ENCODE measurements around the gene WDR90.
A peak's percentile ranks its signal among the peaks of the same experiment; 100 is the strongest.

WDR90 gene

GRCh38 chr16:630249-630814 is 18.8 kb upstream of the WDR90 start:
- H3K9me3 Mint-ChIP-seq = no peaks in the 10 kb centered on the region
- peaks cover 5% of the 10 kb centered on the region for H3K36me3 Mint-ChIP-seq
- H3K4me1 Mint-ChIP-seq = peaks cover 5% of the 10 kb centered on the region
- DNase-seq (ENCODE audit: low spot score in 2 of 2) = no peak
- no peak overlapping the region for H3K27ac Mint-ChIP-seq
- no peak overlapping the region for H3K4me3 Mint-ChIP-seq
- ATAC-seq (ENCODE audit: low read depth) = no peak
- peaks cover 3% of the 10 kb centered on the region for H3K27me3 Mint-ChIP-seq

- peaks cover 5% of the 10 kb centered on the region for H3K36me3 Mint-ChIP-seq
- H3K27ac Mint-ChIP-seq = no peak within 1 kb of the TSS
- no peak within 1 kb of the TSS for H3K4me3 Mint-ChIP-seq
- ATAC-seq (ENCODE audit: low read depth) (no peak), DNase-seq (ENCODE audit: low spot score in 2 of 2) (no peak)
- peaks cover 3% of the 10 kb centered on the region for H3K27me3 Mint-ChIP-seq
- no peaks in the 10 kb centered on the region for H3K9me3 Mint-ChIP-seq
- peaks cover 5% of the 10 kb centered on the region for H3K4me1 Mint-ChIP-seq
These were observed 18.3 kb upstream of the WDR90 start, which contains the start of gene WFIKKN1 for GRCh38 chr16:630815-631405. TSS of gene WFIKKN1 (plus strand) at chr16:630985. CDS start at chr16:631254, 269 bp downstream.

GRCh38 chr16:631808-632358 is 17.3 kb upstream of the WDR90 start:
- DNase-seq (ENCODE audit: low spot score in 2 of 2) (no peak), ATAC-seq (ENCODE audit: low read depth) (no peak)
- H3K27ac Mint-ChIP-seq = no peak overlapping the region
- H3K9me3 Mint-ChIP-seq = no peaks in the 10 kb centered on the region
- peaks cover 7% of the 10 kb centered on the region for H3K4me1 Mint-ChIP-seq
- no peak overlapping the region for H3K4me3 Mint-ChIP-seq
- peaks cover 3% of the 10 kb centered on the region for H3K27me3 Mint-ChIP-seq
- no peaks in the 10 kb centered on the region for H3K36me3 Mint-ChIP-seq

DNA sequence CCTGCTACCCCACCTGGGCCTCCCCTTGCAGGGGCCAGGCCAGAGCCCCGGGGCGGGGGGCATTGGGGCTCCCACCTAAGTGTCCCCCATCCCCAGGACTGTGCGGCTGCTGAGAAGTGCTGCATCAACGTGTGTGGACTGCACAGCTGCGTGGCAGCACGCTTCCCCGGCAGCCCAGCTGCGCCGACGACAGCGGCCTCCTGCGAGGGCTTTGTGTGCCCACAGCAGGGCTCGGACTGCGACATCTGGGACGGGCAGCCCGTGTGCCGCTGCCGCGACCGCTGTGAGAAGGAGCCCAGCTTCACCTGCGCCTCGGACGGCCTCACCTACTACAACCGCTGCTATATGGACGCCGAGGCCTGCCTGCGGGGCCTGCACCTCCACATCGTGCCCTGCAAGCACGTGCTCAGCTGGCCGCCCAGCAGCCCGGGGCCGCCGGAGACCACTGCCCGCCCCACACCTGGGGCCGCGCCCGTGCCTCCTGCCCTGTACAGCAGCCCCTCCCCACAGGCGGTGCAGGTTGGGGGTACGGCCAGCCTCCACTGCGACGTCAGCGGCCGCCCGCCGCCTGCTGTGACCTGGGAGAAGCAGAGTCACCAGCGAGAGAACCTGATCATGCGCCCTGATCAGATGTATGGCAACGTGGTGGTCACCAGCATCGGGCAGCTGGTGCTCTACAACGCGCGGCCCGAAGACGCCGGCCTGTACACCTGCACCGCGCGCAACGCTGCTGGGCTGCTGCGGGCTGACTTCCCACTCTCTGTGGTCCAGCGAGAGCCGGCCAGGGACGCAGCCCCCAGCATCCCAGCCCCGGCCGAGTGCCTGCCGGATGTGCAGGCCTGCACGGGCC is 16.5 kb upstream of the WDR90 start:
- H3K4me1 Mint-ChIP-seq = peaks cover 7% of the 10 kb centered on the region
- no peak for ATAC-seq (ENCODE audit: low read depth)

GRCh38 chr16:633336-634050 is 15.7 kb upstream of the WDR90 start:
- no peak for DNase-seq (ENCODE audit: low spot score in 2 of 2)
- Mint-ChIP-seq H3K27ac (no peak overlapping the region), H3K36me3 (no peaks in the 10 kb centered on the region), H3K27me3 (peaks cover 3% of the 10 kb centered on the region), H3K4me1 (peaks cover 10% of the 10 kb centered on the region), H3K9me3 (no peaks in the 10 kb centered on the region), H3K4me3 (no peak overlapping the region)
- ATAC-seq (ENCODE audit: low read depth) = no peak

More for the DNA sequence above, 16.5 kb upstream of the WDR90 start:
- DNase-seq (ENCODE audit: low spot score in 2 of 2) = no peak
- Mint-ChIP-seq H3K27ac (no peak overlapping the region), H3K4me3 (no peak overlapping the region), H3K36me3 (no peaks in the 10 kb centered on the region), H3K9me3 (no peaks in the 10 kb centered on the region), H3K27me3 (peaks cover 3% of the 10 kb centered on the region)

GRCh38 chr16:634051-634670 is 15.0 kb upstream of the WDR90 start:
- no peaks in the 10 kb centered on the region for H3K9me3 Mint-ChIP-seq

DNA sequence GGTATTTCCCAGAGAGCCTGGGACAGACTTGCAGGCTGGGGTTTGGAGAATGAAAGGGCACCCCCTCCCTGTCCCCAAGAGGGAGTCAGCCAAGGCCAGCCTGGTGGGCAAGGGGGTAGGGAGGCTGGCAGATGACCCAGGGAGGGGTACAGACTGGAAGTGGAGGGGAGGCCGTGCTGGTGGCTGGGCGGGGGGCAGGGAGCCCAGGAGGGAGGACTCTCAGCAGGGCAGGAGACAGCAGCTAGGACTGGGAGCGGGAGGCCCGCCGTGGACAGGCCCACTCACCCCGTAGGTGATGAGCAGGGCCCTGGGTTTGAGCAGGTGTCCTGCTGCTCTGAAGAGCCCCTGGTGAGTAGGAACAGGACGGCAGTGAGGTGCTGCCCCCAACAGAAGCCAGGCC is 14.2 kb upstream of the WDR90 start:
- H3K9me3 Mint-ChIP-seq = no peaks in the 10 kb centered on the region
- H3K27ac Mint-ChIP-seq = no peak overlapping the region
- ATAC-seq (ENCODE audit: low read depth) (no peak), DNase-seq (ENCODE audit: low spot score in 2 of 2) (no peak)
- peak overlapping the region; percentile 82 for H3K4me3 Mint-ChIP-seq
- H3K4me1 Mint-ChIP-seq = peaks cover 13% of the 10 kb centered on the region
- peaks cover 3% of the 10 kb centered on the region for H3K27me3 Mint-ChIP-seq
- no peaks in the 10 kb centered on the region for H3K36me3 Mint-ChIP-seq

More at GRCh38 chr16:634051-634670, 15.0 kb upstream of the WDR90 start:
- Mint-ChIP-seq H3K27ac (no peak overlapping the region), H3K4me1 (peaks cover 13% of the 10 kb centered on the region), H3K27me3 (peaks cover 3% of the 10 kb centered on the region), H3K36me3 (no peaks in the 10 kb centered on the region), H3K4me3 (peak overlapping the region; percentile 61)
- no peak for DNase-seq (ENCODE audit: low spot score in 2 of 2)
- no peak for ATAC-seq (ENCODE audit: low read depth)

GRCh38 chr16:635573-636205 is 13.5 kb upstream of the WDR90 start:
- peaks cover 3% of the 10 kb centered on the region for H3K27me3 Mint-ChIP-seq
- ATAC-seq (ENCODE audit: low read depth) (no peak), DNase-seq (ENCODE audit: low spot score in 2 of 2) (no peak)
- peaks cover 13% of the 10 kb centered on the region for H3K4me1 Mint-ChIP-seq
- no peaks in the 10 kb centered on the region for H3K9me3 Mint-ChIP-seq
- peak overlapping the region; percentile 96 for H3K4me3 Mint-ChIP-seq
- H3K36me3 Mint-ChIP-seq = no peaks in the 10 kb centered on the region
- H3K27ac Mint-ChIP-seq = peak overlapping the region; percentile 99

DNA sequence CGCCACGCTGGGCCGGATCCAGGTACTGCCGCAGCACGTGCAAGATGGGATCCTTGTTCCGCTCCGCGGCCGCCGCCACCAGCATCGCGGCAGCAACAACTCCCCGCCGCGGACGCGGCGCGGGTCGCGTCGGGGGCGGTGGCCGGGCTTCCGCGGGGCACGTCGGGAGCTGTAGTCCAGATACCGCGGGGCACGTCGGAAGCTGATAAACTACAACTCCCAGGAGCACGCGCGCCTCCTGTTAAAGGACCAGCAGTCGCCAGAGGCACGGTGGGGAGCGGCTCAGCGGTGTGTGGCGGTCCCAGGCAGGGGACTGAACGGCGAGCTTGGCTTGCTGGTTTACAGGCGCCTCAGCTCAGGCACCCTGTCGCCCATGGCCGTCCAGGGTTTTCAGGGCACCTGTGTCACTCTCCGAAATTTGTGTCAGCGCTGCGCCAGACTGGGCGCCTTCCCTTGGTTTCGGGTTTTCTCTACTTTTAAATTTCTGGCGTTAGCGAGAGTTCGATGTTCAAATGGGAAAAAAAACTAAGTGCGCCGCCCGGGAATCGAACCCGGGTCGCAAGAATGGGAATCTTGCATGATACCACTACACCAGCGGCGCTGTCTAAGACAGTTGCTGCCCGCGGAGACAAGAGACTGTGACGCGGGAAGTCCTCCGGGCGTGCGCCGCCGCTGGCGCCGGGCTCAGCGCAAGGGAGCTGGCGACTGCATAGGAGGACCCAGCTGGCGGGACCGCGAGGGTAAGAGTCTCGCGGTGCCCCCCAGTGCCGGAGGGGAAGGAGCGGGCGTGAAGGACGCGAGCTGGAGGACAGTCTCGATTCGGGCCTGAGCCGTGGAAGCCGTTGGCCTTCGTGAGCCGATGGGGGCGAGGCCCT is 12.7 kb upstream of the WDR90 start, which contains the start of gene METTL26:
Gene METTL26, minus strand, starts transcription at position 100 of the 875 bp plus-strand sequence. Its CDS starts 15 bp downstream, at position 85.
- Mint-ChIP-seq H3K36me3 (no peaks in the 10 kb centered on the region), H3K27me3 (peaks cover 3% of the 10 kb centered on the region), H3K9me3 (no peaks in the 10 kb centered on the region)

DNA sequence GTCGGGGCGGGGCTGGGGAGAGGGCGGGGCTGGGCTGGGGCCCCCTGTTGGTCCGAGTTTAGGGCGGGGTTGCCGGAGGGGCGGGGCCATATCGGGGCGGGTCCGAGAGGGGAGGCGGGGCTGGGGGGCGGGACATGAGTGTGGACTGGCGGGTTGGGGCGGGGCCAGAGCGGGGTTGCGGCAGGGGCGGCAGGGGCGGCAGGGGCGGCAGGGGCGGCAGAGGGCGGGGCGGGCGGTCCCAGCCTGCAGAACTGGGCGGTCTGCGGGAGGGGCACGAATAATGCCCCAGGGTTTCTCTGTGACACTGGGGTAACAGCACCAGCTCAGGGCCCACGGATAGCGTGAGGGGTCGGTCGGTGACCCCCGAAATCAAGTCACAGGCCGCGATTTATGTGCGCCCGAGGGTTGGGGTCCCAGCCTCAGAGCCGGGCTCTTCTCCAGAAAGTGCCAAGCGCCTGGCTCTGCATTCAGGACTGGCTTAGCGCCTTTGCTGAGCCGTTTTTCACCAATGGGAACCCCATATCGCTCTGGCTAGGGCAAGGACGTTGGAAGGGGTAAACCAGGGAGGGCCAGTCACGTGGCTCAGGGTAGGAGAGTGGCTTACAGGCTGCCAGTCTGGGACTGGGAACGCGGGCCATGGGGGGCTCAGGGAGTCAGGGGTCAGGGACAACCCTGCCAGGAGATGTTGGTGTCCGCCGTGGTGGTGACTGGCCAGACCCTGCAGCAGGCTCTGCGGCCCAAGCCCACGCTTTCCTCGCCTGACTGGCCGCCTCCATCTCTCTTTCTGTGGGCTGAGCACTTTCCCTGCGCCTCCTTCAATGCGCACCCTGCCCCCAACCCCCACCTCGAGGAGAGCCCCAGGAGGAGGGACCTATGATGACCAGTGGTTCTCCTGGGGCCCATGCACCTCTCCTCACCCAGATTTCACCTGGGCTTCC is 11.8 kb upstream of the WDR90 start:
- no peak for DNase-seq (ENCODE audit: low spot score in 2 of 2)
- peak overlapping the region; percentile 96 for H3K4me3 Mint-ChIP-seq

More for the DNA sequence above, 12.7 kb upstream of the WDR90 start, which contains the start of gene METTL26:
- DNase-seq (ENCODE audit: low spot score in 2 of 2) (peak; percentile 92 to 98), ATAC-seq (ENCODE audit: low read depth) (peak; percentile 84)
- Mint-ChIP-seq H3K4me3 (peak within 1 kb of the TSS; percentile 96), H3K27ac (peak within 1 kb of the TSS; percentile 99), H3K4me1 (peaks cover 13% of the 10 kb centered on the region)

DNA sequence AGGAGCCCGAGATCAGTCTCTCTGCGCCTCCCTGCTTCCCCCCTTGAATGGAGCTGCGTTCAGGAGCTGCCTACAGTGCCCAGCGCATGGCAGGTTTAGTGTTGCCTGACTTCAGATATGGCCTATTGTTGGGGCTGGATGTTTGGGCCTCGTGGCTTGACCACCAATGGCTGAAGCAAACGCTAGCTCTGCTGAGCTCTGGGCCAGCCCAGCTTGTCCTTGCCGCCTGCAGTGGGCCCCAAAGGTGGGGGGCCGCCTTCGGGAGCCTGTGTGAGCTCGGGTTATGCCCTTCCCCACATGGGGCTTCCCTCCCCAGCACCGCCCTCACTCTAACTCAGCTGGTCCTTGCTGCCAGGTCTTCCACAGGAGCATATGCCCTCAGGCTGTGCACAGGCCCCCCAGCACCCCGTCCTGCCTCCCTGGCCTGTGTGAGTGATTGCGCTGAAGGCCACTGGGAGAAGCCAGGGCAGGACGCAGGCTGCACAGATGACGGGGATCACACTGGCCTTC is 11.1 kb upstream of the WDR90 start:
- DNase-seq (ENCODE audit: low spot score in 2 of 2) = no peak
- Mint-ChIP-seq H3K27me3 (no peaks in the 10 kb centered on the region), H3K4me1 (peaks cover 13% of the 10 kb centered on the region), H3K36me3 (no peaks in the 10 kb centered on the region), H3K9me3 (no peaks in the 10 kb centered on the region), H3K4me3 (peak overlapping the region; percentile 14), H3K27ac (no peak overlapping the region)
- ATAC-seq (ENCODE audit: low read depth) = no peak

More for the DNA sequence above, 11.8 kb upstream of the WDR90 start:
- Mint-ChIP-seq H3K36me3 (no peaks in the 10 kb centered on the region), H3K9me3 (no peaks in the 10 kb centered on the region), H3K4me1 (peaks cover 10% of the 10 kb centered on the region), H3K27ac (peak overlapping the region; percentile 99), H3K27me3 (no peaks in the 10 kb centered on the region)
- peak; percentile 61 for ATAC-seq (ENCODE audit: low read depth)
